Subcutaneous adipose tissue (tissue), 4 donors: Measurements from ENCODE around the gene MFN2. TPM values are rescaled to one million over a fixed set of nuclear protein-coding genes. Genes with fewer than 3 reads are reported as not detected.

Experiments
- CTCF ChIP-seq: fragments of 450-650 bp; IDR thresholded peaks from one replicate; pipeline ENCODE4 v1.5.1; 2016; ENCODE audit warnings: low read depth, mild to moderate bottlenecking, control low read depth, antibody characterized with exemption, moderate library complexity
- total RNA-seq, 4 donors: library from RNA; depleted of rRNA; stranded (reverse); fragments of >200 nt; gene quantifications; one replicate each; pipeline ENCODE4 v1.1.0, GENCODE V29; 2016

The MFN2 gene
- total RNA-seq, 4 donors from 2014 or later: 46.5 to 69.9 (median 48.8) TPM

- TF ChIP-seq CTCF: no peak
These were observed 380 bp downstream of the MFN2 start for GRCh38 chr1:11980676-11980972.

GRCh38 chr1:11981378-11982009 is 1.2 kb downstream of the MFN2 start:
- TF ChIP-seq CTCF: no peak

GRCh38 chr1:11982010-11982392 is 1.8 kb downstream of the MFN2 start:
- no peak for TF ChIP-seq CTCF

GRCh38 chr1:11984121-11984520 is 3.9 kb downstream of the MFN2 start:
- TF ChIP-seq CTCF: no peak

- no peak for TF ChIP-seq CTCF
These were observed 4.3 kb downstream of the MFN2 start for GRCh38 chr1:11984576-11984975.

GRCh38 chr1:11985171-11985570 is 4.9 kb downstream of the MFN2 start:
- no peak for TF ChIP-seq CTCF

GRCh38 chr1:11985851-11986250 is 5.6 kb downstream of the MFN2 start:
- no peak for TF ChIP-seq CTCF
